ENCODE results near the gene CERS3.

CERS3 gene

GRCh38 chr15:100516643-100517512 is 11.9 kb downstream of the CERS3 start:
- Histone ChIP-seq H3K9me3 (ENCODE audit: control insufficient read depth, low read length) (no peaks in the 10 kb centered on the region), H3K27ac (no peak overlapping the region)
- no peak for TF ChIP-seq CTCF (IDR thresholded peaks at IDR 0.05)

GRCh38 chr15:100515758-100516157 is 13.0 kb downstream of the CERS3 start:
- H3K4me1 ChIP-seq, result no peaks in the 10 kb centered on the region
- no peak overlapping the region for H2AFZ ChIP-seq
- no peak overlapping the region for H3K4me3 ChIP-seq (ENCODE audit: low read depth, low read length)
- no peaks in the 10 kb centered on the region for H3K36me3 ChIP-seq (ENCODE audit: control insufficient read depth, insufficient read depth, low read length)
- no peaks in the 10 kb centered on the region for H3K9me3 ChIP-seq (ENCODE audit: control insufficient read depth, low read length)
- TF ChIP-seq CTCF (IDR thresholded peaks at IDR 0.05), result no peak
- H3K27me3 ChIP-seq (ENCODE audit: control insufficient read depth, insufficient read depth, low read length), result no peaks in the 10 kb centered on the region
- H3K9ac ChIP-seq, result no peak overlapping the region
- no peaks in the 10 kb centered on the region for H3K79me2 ChIP-seq
- H3K27ac ChIP-seq, result no peak overlapping the region
- H3K4me2 ChIP-seq (ENCODE audit: low read length), result no peak overlapping the region

More at GRCh38 chr15:100516643-100517512, 11.9 kb downstream of the CERS3 start:
- no peak overlapping the region for H3K4me3 ChIP-seq (ENCODE audit: low read depth, low read length)
- H3K36me3 ChIP-seq (ENCODE audit: control insufficient read depth, insufficient read depth, low read length), result no peaks in the 10 kb centered on the region
- no peaks in the 10 kb centered on the region for H3K27me3 ChIP-seq (ENCODE audit: control insufficient read depth, insufficient read depth, low read length)
- H3K4me2 ChIP-seq (ENCODE audit: low read length), result no peak overlapping the region
- H3K4me1 ChIP-seq, result no peaks in the 10 kb centered on the region
- H3K79me2 ChIP-seq, result no peaks in the 10 kb centered on the region
- H2AFZ ChIP-seq, result no peak overlapping the region
- no peak overlapping the region for H3K9ac ChIP-seq

- Histone ChIP-seq H3K36me3 (ENCODE audit: control insufficient read depth, insufficient read depth, low read length) (no peaks in the 10 kb centered on the region), H2AFZ (no peak overlapping the region), H3K4me1 (no peaks in the 10 kb centered on the region), H3K27me3 (ENCODE audit: control insufficient read depth, insufficient read depth, low read length) (no peaks in the 10 kb centered on the region), H3K9ac (no peak overlapping the region), H3K79me2 (no peaks in the 10 kb centered on the region), H3K4me2 (ENCODE audit: low read length) (no peak overlapping the region), H3K27ac (no peak overlapping the region), H3K4me3 (ENCODE audit: low read depth, low read length) (no peak overlapping the region), H3K9me3 (ENCODE audit: control insufficient read depth, low read length) (no peaks in the 10 kb centered on the region)
- no peak for TF ChIP-seq CTCF (IDR thresholded peaks at IDR 0.05)
These were observed 20.0 kb downstream of the CERS3 start for GRCh38 chr15:100508641-100509300.

GRCh38 chr15:100502651-100503050 is 26.1 kb downstream of the CERS3 start:
- Histone ChIP-seq H3K9me3 (ENCODE audit: control insufficient read depth, low read length) (no peaks in the 10 kb centered on the region), H3K9ac (no peak overlapping the region), H3K79me2 (no peaks in the 10 kb centered on the region), H3K4me1 (no peaks in the 10 kb centered on the region), H3K36me3 (ENCODE audit: control insufficient read depth, insufficient read depth, low read length) (no peaks in the 10 kb centered on the region), H3K4me2 (ENCODE audit: low read length) (no peak overlapping the region), H3K27ac (no peak overlapping the region), H2AFZ (no peak overlapping the region), H3K27me3 (ENCODE audit: control insufficient read depth, insufficient read depth, low read length) (no peaks in the 10 kb centered on the region), H3K4me3 (ENCODE audit: low read depth, low read length) (no peak overlapping the region)
- no peak for TF ChIP-seq CTCF (IDR thresholded peaks at IDR 0.05)
